22Rv1 (cell line): ENCODE measurements around the gene SAC3D1.

Experiments used
- ZFX ChIP-seq: fragments of 450-650 bp; IDR thresholded peaks from 2 replicates; pipeline ENCODE4 v1.6.1; 2017; ENCODE audit warnings: antibody characterized with exemption, borderline replicate concordance
- TF ChIP-seq, protein P1 (sequence below): fragments of 450-650 bp; IDR thresholded peaks from 2 replicates; pipeline ENCODE4 v1.5.1; 2017; ENCODE audit warnings: mild to moderate bottlenecking

DNA sequence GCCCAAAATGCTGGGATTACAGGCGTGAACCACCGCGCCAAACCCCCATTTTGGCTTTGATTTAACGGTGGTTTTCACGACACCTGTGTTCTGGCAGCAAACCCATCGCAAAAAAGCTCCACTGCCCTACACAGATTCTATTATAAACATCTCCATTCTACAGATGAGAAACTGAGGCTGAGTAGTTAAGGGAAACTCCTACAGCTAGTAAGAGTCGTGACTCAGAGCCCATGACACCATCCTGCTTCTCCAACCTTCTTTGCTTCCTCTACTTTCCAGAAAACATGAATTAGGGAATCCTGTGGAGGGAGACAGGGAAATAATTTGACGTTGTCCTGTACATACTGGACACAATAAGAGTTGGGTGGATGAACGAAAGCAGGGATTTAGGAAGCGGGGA is 14.2 kb upstream of the SAC3D1 start:
- TF ChIP-seq, protein P1, sequence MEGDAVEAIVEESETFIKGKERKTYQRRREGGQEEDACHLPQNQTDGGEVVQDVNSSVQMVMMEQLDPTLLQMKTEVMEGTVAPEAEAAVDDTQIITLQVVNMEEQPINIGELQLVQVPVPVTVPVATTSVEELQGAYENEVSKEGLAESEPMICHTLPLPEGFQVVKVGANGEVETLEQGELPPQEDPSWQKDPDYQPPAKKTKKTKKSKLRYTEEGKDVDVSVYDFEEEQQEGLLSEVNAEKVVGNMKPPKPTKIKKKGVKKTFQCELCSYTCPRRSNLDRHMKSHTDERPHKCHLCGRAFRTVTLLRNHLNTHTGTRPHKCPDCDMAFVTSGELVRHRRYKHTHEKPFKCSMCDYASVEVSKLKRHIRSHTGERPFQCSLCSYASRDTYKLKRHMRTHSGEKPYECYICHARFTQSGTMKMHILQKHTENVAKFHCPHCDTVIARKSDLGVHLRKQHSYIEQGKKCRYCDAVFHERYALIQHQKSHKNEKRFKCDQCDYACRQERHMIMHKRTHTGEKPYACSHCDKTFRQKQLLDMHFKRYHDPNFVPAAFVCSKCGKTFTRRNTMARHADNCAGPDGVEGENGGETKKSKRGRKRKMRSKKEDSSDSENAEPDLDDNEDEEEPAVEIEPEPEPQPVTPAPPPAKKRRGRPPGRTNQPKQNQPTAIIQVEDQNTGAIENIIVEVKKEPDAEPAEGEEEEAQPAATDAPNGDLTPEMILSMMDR, result no peak
- TF ChIP-seq ZFX, result no peak
